HFF-Myc (cell line): Measurements from ENCODE around the gene PHPT1.

Experiments used
- DNase-seq: peaks from one replicate; pipeline ENCODE4 v3.0.0-alpha.2; 2011; ENCODE audit warnings: low read depth; ENCODE audit errors: extremely low read depth
- H3K4me3 ChIP-seq: replicated peaks from 2 replicates; pipeline ENCODE4 v1.5.1; 2011; ENCODE audit warnings: low read depth, mild to moderate bottlenecking, control low read depth, low read length
- TF ChIP-seq, protein P1 (sequence below): IDR thresholded peaks from 2 replicates; pipeline ENCODE4 v1.5.1; 2012; ENCODE audit warnings: mild to moderate bottlenecking, low read depth, low read length, control low read depth; ENCODE audit errors: missing control alignments

PHPT1 gene

DNA sequence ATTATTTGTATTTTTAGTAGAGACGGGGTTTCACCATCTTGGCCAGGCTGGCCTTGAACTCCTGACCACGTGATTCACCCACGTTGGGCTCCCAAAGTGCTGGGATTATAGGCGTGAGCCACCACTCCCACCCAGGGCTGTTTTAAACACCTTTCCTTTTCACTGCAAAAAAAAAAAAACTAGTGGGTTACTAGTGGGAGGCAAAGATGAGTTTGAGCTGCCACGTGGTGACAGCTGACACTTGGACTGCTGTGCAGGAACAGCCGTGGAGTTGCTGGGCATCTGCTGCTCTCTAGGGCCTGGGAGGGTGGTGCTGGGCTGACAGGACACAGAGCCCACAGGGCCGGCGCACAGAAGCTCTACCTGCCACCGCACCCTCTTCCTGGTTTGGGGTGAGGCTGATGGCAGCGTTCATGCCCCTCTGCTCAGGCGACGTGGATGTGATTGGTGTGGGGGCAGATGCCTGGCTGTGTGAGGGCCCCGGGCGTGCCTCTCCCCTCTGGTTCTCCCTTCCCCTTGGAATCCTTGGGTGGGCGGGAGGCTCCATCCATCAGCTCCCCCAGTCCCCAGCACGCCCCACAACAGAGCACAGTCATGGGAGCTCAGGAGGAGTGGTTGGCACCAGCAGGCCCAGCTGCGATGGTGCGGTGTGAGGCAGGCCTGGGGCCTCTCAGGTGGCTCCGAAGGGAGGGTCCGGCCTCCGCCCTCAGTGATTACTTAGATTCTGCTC lies 24.5 kb upstream of the PHPT1 start:
- TF ChIP-seq, protein P1, sequence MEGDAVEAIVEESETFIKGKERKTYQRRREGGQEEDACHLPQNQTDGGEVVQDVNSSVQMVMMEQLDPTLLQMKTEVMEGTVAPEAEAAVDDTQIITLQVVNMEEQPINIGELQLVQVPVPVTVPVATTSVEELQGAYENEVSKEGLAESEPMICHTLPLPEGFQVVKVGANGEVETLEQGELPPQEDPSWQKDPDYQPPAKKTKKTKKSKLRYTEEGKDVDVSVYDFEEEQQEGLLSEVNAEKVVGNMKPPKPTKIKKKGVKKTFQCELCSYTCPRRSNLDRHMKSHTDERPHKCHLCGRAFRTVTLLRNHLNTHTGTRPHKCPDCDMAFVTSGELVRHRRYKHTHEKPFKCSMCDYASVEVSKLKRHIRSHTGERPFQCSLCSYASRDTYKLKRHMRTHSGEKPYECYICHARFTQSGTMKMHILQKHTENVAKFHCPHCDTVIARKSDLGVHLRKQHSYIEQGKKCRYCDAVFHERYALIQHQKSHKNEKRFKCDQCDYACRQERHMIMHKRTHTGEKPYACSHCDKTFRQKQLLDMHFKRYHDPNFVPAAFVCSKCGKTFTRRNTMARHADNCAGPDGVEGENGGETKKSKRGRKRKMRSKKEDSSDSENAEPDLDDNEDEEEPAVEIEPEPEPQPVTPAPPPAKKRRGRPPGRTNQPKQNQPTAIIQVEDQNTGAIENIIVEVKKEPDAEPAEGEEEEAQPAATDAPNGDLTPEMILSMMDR: no peak
- H3K4me3 ChIP-seq: no peak overlapping the region
- DNase-seq: no peak

DNA sequence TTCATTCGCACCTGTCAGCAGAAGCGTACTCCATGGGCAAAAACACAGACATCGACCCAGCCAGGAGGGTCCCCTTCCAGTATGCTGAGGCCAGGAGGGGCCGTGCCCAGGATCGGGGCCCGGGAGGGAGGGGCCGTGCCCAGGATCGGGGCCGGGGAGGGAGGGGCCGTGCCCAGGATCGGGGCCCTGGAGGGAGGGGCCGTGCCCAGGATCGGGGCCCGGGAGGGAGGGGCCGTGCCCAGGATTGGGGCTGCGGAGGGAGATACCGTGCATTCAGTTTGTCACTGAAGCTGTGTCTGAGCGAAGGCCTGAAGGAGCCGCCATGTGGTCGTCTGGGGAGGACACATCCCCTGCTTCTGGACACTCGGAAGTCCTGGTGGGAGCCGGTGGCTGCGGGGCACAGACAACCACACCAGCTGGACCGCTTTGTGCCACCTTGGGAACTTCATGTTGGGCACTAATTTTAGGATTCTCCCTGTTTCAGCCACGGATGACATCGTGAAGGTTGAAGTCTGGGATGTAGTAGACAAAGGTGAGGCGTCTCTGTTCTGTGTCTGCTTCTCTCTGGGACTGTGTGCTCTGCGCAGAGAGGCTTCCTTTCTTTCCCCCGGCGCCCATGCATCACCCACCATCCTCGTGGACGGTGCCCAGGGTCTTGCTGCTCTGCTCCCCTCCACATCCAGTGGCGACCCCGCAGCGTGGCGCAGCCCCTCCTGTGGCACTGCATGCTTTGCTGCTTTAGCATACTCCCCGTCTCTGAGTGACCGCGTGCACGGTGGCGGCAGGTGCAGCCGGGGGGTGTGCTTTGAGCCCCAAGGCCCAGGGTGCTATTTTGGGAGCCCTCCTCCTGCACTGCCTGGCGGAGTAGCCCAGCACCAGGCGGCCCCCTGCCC lies 23.7 kb upstream of the PHPT1 start:
- DNase-seq: no peak

DNA sequence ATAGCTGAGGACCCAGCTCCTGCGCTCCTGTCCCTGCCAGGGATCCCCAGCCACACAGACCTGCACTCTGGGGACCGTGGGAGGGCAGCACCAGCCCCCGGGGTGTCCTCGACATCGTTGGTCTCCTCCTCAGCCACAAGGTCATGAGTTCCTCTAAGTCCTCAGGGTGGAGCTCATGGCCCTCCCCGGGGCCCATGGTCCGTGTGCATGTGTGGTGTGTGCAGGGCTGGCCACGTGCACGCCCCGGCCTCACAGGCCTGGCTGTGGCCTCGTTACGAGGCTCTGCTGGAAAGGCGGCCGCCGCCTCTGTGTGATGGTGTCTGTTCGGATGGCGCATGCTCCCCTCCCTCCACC lies 23.0 kb upstream of the PHPT1 start:
- no peak overlapping the region for H3K4me3 ChIP-seq
- DNase-seq: no peak
- TF ChIP-seq, protein P1: no peak

More for the DNA sequence above, 23.7 kb upstream of the PHPT1 start:
- H3K4me3 ChIP-seq: no peak overlapping the region
- TF ChIP-seq, protein P1: no peak

DNA sequence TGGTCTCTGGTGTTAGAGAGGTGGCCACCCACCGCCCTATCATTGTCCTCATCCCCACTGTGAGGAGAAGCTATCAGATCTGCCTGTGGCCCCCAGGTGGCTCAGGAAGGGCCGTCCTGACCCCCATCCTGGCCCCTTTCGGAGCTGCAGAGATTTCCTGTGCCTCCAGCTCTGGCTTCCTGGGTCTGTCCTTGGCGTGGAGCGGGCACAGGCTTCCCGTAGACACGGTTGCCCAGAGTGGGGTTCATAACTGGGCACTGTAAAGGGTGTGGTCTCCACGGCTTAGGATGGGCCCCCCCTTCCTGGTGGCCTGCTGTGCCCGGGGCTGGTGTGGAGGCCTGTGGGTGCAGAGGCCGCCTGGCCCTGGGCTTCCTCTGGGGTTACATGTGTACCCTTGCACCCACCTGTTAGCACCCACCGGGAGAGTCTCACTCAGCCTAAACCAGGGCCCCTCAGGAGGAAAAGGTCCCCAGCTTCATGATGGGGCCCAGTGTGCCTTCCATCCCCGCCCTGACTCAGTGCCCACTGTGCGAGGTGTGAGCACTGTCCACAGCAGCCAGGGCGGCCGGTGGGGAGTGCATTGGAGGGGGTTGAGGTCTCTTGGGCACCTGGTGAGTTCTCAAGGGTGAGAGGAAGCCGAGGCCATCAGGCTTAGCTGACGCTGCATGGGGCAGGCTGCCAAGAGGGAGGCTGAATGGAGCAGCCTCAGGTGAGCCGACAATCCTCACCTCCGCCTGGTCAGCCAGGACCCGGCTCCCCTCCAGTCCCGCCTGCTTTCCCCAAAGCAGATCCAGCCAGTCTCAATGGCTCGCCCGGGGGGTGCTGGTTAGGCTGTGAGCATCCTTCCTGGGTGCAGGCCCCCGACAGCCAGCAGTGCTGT lies 22.3 kb upstream of the PHPT1 start:
- TF ChIP-seq, protein P1: no peak
- no peak overlapping the region for H3K4me3 ChIP-seq
- no peak for DNase-seq

DNA sequence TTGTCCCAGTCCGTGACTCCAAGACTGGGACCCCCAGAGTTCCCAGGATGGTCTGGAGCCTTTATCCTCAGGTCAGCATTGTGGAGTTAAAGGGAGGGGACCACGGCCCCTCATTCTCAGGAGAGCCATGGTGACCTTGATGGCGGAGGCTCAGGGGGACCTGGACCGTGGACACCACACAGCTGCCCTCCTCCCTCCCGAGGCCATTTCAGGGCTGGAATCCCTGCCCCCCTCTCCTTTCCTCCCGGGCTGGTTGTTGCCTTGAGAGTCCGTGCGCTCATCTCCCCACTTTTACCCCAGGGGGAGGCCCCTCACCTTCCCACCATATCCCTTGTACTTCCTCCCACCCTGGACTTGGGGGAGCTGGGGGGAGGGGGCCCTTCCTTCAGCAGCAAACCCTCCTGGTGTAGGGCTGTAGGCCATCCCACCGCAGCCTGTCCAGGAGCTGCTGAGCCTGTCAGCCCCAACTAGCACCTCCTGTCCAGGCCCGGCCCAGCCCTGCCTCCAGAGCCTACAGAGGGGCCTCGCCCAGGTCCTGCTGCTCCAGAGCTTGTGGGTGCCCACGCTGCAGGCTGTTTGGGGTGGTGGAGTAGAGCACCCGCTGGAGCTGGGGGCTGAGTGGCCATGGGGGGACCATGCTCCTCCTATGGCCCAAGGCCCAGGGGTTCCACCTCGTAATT lies 21.3 kb upstream of the PHPT1 start:
- H3K4me3 ChIP-seq: no peak overlapping the region
- DNase-seq: no peak
- TF ChIP-seq, protein P1: no peak

DNA sequence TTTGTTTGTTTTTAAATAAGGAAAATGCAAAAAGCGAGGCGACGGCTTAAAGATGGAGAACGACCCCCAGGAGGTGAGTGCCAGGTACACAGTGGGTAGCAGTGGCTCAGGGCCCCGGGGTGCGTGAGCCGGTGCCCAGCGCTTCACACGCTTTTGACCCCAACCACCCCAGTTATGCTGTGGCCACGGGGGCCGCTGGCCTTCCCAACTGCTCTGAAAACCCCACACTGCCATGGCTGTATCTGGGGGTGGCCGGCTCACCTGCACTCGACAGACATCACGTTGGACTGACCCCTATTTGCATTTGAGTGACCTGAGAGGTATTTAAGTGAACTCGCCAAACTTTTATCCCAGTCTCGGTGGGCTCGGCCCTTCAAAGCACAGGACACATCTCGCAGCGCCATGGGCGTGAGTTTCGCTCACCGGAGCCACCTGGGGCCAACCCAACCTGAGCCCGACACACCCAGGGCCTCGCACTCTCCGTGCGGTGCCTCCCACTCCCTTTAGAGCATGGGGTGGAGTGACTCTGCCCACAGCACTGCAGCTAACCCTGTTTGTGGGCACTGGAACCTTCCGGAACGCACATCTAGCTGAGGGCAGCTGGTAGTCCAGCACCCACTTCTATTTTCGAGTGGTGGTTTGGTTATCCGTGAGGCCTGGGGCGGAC lies 20.6 kb upstream of the PHPT1 start:
- no peak for DNase-seq
- H3K4me3 ChIP-seq: no peak overlapping the region
- TF ChIP-seq, protein P1: no peak
